Smooth muscle cell of the brain vasculature (primary cell): ENCODE measurements around the gene DOC2A.
"Not testable (repeated sequence)": the region's sequence is repeated elsewhere in the genome, so short reads cannot be mapped to it uniquely, and the experiment has no call there.

ENCODE experiments used
- DNase-seq: peaks from one replicate; pipeline ENCODE4 v3.0.0-alpha.2; 2012; ENCODE audit warnings: low read depth, low spot score

Gene DOC2A

DNA sequence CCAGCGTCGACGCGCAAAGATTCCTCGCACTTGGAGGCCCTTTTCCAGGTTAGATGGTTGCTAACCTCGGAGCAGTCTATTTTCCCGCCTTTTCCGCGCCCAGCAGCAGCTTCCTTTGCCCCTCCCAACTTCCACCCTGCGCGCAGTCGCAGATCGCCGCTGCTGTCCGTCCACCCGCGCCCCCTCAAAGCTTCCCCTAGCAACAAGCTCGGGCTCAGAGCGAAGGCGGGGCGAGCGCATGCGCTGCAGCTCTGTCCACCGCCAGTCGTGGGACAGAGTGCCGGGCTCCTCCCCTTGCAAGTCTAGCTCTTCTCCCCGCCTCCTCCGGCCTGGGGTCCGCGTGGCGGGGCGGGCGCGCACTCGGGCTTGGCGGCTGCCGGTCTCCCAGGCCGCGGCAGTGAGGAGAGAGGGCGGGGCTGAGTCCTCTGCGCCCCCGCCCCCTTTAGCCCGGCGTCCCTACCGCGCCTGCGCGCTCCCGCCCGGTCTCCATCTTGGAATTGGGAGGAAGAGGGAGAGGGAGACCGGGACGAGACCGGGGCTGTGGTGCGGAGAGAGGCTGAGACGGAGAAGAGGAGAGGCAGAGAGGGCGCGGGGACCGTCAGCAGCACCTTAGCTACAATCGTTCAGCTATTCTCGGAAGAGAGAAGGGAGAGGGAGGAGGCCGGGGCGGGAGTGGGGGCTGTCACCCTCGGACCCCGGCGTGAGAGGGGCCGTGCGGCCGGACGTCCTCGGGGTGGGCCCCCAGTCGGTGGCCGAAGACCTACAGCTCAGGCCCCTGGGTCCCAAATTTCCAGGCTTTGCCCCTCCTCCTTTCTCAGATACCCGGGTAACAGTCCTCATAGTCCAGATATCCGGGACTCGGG lies 37.2 kb downstream of the DOC2A start, which contains the start of gene TAOK2:
Gene TAOK2, plus strand, starts transcription at position 485 of the 863 bp plus-strand sequence. CDS start 3,905 bp downstream, outside the sequence.
- peak; percentile 100 for DNase-seq

DNA sequence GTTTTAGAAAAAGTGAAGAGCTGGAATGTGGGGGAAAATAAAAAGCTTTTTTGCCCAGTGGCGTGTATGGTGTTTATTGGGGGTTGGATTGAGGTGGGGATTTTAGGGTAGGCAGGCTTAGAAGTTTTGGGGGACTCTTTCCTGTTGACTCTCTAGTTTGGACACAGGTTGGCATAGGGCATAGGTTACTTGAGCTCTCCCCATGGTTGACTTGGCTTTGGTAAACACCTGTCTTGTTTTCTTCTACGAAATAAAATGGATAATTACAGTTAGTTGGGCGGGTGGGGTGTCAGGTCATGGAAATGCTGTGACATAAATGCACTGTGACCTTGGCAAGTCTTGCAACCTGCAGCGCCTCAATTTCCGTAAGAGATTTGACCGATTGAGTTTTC lies 37.8 kb downstream of the DOC2A start:
- no peak for DNase-seq

DNA sequence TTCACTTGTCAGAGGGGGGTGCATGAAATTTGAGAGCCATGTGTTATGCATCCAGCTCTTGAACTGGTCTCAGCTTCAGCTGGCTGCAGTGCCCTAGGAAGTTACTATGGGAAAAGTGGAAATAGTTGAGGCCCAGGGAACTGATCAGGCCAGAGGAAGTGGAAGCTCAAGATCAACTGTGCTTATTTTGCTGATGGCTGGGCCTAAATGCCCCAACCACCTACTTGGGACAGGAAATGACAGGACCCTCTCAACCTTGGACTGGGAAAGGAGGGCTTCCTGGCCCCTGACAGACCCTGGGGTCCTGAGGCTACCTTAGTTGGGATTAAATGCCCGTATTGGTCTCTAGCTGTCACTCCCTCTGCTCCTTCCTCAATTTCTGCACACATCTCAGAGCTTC lies 38.3 kb downstream of the DOC2A start:
- no peak for DNase-seq

DNA sequence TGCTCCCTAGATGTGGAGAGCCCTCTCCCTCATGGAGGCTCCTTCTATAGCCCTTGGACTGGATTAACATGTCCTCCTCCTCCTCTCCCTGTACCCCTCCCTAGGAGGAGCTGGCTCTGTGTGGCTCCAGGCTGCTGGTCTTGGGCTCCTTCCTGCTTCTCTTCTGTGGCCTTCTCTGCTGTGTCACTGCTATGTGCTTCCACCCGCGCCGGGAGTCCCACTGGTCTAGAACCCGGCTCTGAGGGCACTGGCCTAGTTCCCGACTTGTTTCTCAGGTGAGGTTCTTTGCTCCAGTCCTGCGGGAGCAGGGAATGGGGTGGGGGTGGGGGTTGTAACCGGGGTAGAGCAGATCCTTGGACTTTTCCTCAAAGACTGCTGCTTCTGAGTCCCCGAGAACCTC lies 39.5 kb downstream of the DOC2A start:
- no peak for DNase-seq

DNA sequence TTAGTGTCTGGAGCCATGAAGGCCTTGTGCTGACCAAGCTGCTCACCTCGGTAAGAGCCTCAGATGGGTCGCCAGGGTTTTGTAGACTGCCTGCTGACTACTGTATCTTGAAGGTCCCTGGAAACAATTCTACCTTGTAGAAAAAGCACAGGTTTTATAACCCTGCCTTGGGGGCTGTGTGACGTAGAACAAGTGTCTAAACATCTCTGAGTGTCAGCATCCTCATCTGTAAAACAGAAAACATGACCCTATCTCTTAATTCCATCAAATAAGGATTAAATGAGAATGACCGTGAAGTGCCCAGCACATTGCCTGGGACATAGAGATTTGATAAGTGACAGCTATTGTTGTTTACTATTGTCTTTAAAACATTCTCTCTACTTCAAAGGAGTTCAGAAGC lies 42.6 kb downstream of the DOC2A start:
- DNase-seq = no peak

DNA sequence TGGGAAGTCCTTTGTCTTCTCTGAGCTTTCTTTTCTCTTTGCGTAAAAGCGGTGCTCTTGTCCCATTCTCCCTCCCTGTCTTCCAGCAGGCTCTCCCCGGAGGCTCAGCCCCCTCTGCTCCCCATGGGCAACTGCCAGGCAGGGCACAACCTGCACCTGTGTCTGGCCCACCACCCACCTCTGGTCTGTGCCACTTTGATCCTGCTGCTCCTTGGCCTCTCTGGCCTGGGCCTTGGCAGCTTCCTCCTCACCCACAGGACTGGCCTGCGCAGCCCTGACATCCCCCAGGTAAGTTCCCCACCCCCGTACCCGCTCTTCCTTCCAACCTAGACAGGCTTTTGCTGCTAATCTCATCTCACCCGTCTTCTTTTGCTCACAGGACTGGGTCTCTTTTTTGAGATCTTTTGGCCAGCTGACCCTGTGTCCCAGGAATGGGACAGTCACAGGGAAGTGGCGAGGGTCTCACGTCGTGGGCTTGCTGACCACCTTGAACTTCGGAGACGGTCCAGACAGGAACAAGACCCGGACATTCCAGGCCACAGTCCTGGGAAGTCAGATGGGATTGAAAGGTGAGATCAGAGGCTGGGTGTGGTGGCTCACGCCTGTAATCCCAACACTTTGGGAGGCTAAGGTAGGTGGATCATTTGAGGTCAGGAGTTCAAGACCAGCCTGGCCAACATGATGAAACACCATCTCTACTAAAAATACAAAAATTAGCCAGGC lies 47.6 kb downstream of the DOC2A start:
- DNase-seq = no peak

DNA sequence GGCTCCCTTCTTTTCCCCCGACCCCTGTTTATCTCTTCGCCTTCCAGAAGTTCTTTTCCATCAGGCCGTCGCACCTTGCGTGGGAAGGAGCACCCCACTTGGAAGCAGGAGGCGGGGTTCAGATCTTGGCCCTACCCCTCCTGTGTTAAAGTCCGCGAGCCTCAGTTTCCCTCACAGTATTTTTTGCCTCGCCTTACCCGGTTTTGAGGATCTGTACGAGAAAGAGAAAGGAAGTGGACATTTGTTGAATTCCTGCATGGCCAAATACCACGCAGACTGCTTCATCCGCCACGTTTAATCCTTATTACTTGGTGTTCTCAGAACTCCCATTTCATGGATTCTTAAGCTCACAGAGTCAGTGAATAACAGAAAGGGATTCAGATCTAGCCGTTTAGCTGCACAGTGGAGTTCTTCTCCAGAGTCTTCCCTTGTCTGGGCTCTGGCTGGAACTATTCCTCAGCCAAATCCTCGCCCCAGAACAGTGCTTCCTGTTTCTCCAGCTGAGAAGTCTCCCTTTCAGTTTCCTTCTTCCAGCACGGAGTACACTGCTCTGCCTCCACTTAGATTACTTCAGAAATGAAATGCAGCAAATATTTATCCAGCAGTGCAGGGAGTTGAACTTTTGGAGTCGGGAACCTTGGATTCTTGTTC lies 48.4 kb downstream of the DOC2A start:
- no peak for DNase-seq

DNA sequence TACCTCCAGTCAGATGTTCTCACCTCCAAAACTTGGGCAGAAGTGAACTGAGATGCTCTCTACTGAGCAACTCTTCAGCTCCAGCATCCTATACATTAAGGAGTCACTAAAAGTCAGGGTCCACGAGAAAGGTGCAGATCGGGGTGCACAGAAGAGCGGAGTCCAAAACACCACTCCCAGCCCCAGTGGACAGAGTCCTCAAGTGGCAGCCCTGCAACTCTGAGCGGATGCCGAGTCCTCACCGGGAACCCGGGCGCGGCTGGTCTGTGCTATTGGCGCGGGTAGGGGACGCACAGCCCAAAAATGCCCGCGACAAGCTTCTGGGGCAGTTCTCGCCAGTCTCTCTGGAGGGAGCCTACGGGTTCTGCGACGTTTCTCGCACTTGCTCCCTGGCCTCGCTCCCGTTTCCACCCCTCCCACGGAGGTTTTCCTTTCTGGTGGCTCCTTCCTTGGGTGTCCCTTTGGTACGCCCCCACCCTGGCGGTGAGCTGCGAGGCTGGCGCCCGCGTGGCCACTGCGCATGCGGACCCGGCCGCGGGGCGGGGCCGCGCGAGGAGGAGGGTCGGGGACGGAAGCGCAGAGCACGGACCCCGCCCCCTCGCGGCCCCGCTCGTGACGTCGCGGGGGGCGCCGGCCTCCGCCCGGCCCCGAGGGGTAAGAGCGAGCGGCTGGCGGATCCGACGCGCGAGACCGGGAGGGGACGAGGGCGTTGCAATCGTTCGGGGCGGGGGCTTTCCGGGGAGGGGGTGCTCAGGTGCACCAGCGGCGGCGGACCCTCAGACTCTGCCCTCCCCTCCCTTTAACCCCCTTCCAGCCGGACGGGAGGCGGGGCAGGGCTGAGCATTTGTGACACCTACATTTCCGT lies 49.1 kb downstream of the DOC2A start, which contains the start of gene TMEM219:
Gene TMEM219, plus strand, starts transcription at position 601 of the 865 bp plus-strand sequence. CDS start 1,065 bp downstream, outside the sequence.
- peak; percentile 66 for DNase-seq

DNA sequence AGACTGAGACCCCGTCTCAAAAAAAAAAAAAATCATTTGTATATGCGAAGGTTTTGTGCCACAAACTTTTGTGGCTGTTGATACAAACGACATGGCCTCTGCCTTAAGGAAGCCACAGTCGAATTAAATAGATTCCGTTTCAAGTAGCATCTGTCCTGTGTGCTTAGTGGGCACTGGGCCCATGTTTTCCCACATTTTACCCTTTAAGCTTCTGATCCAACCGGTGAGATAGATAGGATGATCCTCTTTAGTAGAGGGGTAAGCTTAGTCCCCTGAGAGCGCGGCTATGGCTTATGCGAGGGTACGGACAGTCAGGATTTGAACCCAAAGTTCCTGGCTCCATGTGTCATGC lies 49.7 kb downstream of the DOC2A start:
- no peak for DNase-seq

DNA sequence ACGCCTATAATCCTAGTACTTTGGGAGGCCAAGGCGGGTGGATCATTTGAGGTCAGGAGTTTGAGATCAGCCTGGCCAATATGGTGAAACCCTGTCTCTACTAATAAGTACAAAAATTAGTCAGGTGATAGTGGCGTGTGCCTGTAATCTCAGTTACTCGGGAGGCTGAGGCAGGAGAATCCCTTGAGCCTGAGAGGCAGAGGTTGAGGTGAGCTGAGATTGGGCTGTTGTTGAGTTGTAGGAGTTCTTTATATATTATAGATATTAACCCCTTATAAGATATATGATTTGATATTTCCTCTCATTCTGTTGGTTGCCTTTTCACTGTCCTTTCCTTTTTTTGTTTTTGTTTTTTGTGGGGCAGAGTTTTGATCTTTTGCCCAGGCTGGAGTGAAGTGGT lies 51.0 kb downstream of the DOC2A start:
- DNase-seq = not testable (repeated sequence)

DNA sequence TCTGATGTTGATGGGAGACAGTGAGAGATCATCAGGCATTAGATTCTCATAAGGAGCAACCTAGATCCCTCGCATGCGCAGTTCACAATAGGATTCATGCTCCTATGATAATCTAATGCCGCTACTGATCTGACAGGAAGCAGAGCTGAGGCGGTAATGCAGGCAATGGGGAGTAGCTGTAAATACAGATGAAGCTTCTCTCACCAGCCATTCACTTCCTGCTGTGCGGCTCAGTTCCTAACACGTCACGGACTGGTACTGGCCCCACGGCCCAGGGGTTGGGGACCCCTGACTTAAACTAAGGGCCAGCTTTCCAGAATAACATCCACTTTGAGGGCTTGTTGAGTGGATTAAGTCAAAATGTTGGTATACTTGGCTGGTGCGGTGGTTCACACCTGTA lies 51.5 kb downstream of the DOC2A start:
- no peak for DNase-seq

DNA sequence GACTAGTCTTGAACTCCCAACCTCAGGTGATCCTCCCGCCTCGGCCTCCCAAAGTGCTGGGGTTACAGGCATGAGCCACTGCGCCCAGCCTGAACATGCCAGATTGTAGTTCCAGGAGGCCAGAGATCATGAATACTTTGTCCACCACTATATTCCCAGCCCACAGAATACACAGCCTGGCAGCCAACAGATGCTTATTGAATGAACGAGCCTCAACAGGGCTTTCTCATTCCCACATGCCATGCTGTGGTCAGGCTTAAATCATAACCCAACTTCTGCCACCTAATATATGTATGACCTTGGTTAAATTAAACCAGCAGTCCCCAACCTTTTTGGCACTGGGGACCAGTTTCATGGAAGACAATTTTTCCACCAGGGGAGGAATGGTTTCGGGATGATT lies 52.1 kb downstream of the DOC2A start:
- no peak for DNase-seq
